Measurements from ENCODE around the gene CDKAL1. TPM values are rescaled to one million over a fixed set of nuclear protein-coding genes. Genes with fewer than 3 reads are reported as not detected.

Gene CDKAL1
- total RNA-seq, 1 experiment from 2014 or later: 23.4 TPM

- no peak for DNase-seq (ENCODE audit: low spot score)
Measured at GRCh38 chr6:21102201-21102600, 567.9 kb downstream of the CDKAL1 start.

DNA sequence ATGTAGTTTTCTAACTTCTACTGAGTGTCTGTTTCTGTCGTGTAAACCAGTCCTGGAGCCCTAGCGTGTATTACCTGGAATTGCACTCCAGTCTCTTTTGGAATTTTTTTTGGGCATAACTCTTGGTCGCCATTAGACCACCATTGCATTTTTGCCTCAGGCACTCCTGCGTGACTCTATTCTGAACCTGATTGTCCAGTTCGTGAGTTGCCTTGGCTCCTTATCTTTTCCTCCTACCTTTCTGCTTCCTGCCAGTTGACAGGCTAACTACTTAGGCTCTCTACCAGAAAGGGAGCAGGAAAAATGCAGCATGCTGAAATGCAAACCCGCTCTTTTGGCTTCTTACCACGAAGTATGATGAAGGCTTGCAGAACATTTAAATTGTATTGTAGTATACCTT lies 568.4 kb downstream of the CDKAL1 start:
- DNase-seq (ENCODE audit: low spot score): no peak

DNA sequence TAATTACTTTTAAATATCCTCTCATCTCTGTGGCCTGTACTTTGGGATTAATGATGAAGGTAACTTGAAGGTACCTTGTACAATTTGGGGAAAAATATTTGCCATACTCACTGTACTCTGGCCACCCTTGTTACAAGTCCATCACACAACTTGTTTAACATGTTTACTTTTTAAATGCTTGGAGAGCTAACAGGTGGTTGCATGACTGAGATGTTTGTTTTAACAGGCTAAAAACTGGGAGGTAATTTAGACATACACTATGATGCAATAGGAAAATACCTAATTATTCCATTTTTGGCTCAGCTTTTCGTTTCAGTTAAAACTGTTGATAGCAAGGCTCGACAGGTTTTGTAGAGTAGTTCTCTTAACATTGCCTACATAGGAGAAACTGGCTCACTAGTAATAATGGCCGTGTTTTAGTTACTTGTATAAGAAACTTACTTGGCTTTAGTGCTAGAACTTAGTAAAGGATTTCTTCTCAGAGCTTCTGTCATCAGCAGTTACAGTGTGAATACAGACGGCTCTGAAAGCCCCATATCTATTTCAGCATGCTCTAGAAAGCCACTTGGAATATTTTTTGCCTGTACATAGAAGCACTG lies 569.5 kb downstream of the CDKAL1 start:
- no peak for DNase-seq (ENCODE audit: low spot score)

DNA sequence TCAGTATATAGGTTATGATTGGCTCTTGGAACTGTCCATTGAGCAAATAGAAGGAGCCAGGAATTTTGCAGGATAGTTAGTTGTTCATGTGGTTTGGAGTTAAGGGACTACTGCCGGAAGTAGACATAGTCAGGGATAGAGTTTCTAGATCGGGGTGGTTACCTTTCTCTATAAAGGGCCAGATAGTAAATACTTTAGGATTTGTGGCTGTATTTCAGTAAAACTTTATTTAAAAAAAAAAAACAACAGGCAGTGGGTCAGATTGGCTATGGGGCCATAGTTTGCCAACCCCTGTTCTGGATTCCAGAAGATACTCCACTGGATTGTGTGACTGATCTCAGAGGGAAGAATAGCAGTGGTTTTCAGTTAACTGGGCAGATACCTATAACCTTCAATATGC lies 570.0 kb downstream of the CDKAL1 start:
- no peak for DNase-seq (ENCODE audit: low spot score)

- DNase-seq (ENCODE audit: low spot score): no peak
Measured at GRCh38 chr6:21107796-21108195, 573.5 kb downstream of the CDKAL1 start.

- DNase-seq (ENCODE audit: low spot score): peak; percentile 75
Measured at GRCh38 chr6:21109391-21110178, 575.3 kb downstream of the CDKAL1 start.

DNA sequence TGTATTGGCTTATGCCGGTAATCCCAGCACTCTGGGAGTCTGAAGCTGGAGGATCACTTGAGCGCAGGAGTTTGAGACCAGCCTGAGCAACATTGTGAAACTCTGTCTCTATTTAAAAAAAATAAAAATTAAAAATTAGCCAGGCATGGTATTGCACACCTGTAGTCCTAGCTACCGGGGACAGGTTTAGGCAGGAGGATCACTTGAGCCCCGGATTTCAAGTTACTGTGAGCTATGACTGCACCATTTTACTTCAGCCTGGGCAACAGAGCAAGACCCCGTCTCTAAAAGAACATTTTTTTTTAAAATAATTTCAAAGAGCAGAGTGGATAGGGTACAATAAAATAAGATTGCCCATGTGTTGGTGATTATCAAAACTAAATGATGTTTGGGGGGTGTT lies 576.4 kb downstream of the CDKAL1 start:
- DNase-seq (ENCODE audit: low spot score): no peak

DNA sequence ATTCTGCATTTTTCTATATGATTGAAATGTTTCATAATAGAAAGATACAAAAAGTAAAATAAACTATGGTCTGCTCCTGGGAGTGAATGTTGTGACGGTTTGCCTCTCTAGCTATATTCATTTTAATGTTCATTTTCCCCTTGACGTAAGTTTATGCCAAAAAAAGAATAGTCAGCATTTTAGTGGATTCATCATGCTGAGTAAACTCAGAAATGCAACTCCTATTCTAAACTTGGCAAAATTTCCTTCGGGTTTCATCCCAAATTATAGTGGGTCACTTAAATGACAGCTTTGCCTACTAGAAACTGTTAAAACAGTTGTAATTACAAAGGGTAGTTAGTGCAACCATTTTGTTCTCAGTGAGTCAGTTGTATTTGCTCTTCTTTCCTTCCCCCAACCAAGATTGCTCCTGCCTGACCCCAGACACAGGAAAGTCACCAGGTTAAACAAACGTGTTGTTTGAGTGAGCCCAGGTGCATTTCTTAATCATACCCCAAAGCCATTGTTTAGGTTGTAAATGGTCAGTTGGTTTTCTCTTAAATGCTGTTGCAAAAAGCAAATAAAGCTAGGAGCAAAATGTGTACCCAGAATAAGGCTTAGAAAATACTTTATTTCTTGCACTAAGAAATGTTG lies 577.0 kb downstream of the CDKAL1 start:
- peak; percentile 2 for DNase-seq (ENCODE audit: low spot score)

GRCh38 chr6:21115111-21115510 lies 580.9 kb downstream of the CDKAL1 start:
- peak; percentile 13 for DNase-seq (ENCODE audit: low spot score)

DNA sequence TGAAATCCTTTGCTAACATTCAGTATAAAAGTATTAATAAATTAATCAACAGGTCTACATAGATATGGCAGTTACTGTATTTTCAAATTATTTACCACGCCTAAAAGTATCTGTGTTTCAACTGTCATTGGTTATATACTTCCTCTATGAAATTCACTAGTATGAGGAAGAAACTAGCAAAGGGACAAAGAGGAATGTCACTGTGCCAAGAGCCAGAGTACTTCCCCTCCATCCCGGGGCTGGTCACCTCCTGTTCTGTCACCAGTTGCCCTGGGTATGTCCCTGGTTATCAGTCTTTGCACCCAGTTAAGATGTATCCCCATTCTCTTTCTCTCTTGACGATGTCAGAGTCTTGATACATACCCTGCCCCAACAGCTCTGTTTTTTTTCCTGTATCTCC lies 582.5 kb downstream of the CDKAL1 start:
- DNase-seq (ENCODE audit: low spot score): no peak

- DNase-seq (ENCODE audit: low spot score): no peak
Measured at GRCh38 chr6:21118216-21118780, 584.0 kb downstream of the CDKAL1 start.

- no peak for DNase-seq (ENCODE audit: low spot score)
Measured at GRCh38 chr6:21121636-21122136, 587.4 kb downstream of the CDKAL1 start.

- no peak for DNase-seq (ENCODE audit: low spot score)
Measured at GRCh38 chr6:21123507-21124436, 589.5 kb downstream of the CDKAL1 start.

DNA sequence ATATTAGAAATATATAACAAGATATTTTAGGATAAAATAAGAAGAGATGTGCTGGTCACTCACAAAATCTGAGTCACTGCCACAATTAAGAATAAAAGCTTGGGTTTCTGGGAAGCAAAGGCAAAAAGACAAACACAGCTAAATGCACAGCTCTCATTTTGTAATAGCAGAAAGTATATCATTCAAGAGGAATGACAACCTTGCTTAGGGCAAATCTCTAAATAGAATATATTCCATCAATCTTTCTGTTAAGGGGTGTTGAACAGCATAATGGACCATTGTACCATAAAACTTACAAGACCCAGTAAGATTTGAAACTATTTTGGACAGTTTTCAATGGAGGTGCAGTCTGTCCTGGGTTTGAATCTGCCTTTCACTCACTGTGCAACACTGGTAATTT lies 594.3 kb downstream of the CDKAL1 start:
- no peak for DNase-seq (ENCODE audit: low spot score)

- DNase-seq (ENCODE audit: low spot score): no peak
Measured at GRCh38 chr6:21131406-21131805, 597.1 kb downstream of the CDKAL1 start.

DNA sequence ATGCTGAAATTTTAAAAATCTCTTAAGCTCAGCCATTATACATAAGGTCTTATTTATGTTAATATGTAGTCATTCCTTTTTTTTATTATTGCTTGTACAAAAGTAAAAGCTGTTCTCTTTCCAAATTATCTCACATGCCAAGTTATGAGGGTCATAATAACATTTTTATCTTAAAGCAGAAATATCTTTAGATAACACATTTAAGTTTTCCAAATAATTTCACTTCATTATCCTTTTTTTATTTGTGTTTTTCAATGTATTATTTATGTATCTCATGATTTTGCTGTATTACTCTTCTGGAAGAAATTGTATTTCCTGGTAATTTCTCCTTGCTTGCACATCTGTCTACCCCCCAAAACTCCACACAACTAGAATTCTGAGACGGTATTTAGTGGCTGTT lies 598.2 kb downstream of the CDKAL1 start:
- DNase-seq (ENCODE audit: low spot score): no peak

DNA sequence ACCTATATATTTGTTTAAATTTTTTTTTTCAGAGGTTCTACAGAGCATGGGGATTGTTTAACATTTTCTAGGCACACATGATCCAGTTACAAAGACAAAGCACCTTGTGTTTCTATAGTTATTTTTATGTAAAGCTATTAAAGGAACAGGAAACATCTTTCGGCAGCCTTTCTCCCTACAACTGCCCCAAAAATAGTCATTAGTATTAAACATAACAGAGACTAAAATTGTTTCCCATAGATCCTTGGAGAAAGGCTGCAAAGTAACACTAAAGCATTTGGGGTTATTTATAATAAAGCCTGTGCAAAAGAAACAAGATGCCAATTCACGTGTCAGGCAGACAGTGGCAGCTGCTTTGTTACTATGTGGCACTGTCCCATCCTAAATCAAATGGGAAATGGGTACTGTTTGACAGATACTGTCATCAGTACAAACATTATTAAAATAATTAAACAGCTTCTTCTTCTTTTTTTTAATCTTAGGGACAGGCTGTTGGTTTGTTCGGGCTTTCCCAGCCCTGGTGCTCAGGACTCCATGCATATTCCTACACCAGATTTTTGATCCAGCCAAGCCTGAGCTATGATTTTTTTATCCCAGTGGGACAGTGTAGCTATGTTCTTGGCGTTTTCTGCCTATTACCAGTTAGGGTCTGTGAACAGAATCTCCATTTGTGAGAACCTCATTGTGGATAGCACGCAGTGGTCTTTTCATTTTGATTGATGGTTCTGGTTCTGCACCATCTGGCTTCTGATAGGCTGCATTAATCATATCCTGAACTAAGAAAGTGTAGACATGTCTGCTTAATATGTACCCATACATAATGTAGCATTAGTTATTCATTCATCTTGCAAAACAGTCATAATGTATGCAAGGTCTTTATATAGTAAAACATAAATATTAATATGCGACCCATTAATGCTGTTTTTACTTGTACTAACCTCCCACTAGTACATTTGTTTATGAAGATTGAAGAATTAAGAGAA lies 598.9 kb downstream of the CDKAL1 start:
- DNase-seq (ENCODE audit: low spot score): no peak

- DNase-seq (ENCODE audit: low spot score): no peak
Measured at GRCh38 chr6:21133901-21134300, 599.6 kb downstream of the CDKAL1 start.

GRCh38 chr6:21134356-21134755 lies 600.1 kb downstream of the CDKAL1 start:
- DNase-seq (ENCODE audit: low spot score): no peak

GRCh38 chr6:21135484-21136013 lies 601.3 kb downstream of the CDKAL1 start:
- DNase-seq (ENCODE audit: low spot score): no peak

Measured in A172 (cell line).